NCI-H1436 (cell line): Measurements from ENCODE around the gene PARVA.

ENCODE experiments used
- DNase-seq: peaks from one replicate; lab custom pipeline; 2025; lab: John Stamatoyannopoulos, UW

Gene PARVA

GRCh38 chr11:12459865-12460444 is 82.6 kb downstream of the PARVA start:
- no peak for DNase-seq

- DNase-seq, result no peak
Measured at GRCh38 chr11:12460466-12460865, 83.1 kb downstream of the PARVA start.

- no peak for DNase-seq
Measured at GRCh38 chr11:12461516-12461915, 84.1 kb downstream of the PARVA start.

- DNase-seq, result no peak
Measured at GRCh38 chr11:12464303-12464702, 86.9 kb downstream of the PARVA start.

GRCh38 chr11:12465332-12465731 is 88.0 kb downstream of the PARVA start:
- DNase-seq, result no peak

- DNase-seq, result no peak
Measured at GRCh38 chr11:12467610-12468009, 90.2 kb downstream of the PARVA start.

- no peak for DNase-seq
Measured at GRCh38 chr11:12469451-12469850, 92.1 kb downstream of the PARVA start.

- no peak for DNase-seq
Measured at GRCh38 chr11:12470236-12470635, 92.9 kb downstream of the PARVA start.

- no peak for DNase-seq
Measured at GRCh38 chr11:12472401-12473005, 95.1 kb downstream of the PARVA start.

- no peak for DNase-seq
Measured at GRCh38 chr11:12473381-12473780, 96.0 kb downstream of the PARVA start.

GRCh38 chr11:12474871-12475270 is 97.5 kb downstream of the PARVA start:
- no peak for DNase-seq

- DNase-seq, result no peak
Measured at GRCh38 chr11:12478743-12479142, 101.4 kb downstream of the PARVA start.

- DNase-seq, result no peak
Measured at GRCh38 chr11:12480401-12480800, 103.0 kb downstream of the PARVA start.

- no peak for DNase-seq
Measured at GRCh38 chr11:12482839-12483238, 105.5 kb downstream of the PARVA start.

- DNase-seq, result no peak
Measured at GRCh38 chr11:12483604-12484003, 106.2 kb downstream of the PARVA start.

- no peak for DNase-seq
Measured at GRCh38 chr11:12485328-12485727, 108.0 kb downstream of the PARVA start.

- no peak for DNase-seq
Measured at GRCh38 chr11:12489246-12489772, 111.9 kb downstream of the PARVA start.

- DNase-seq, result no peak
Measured at GRCh38 chr11:12494699-12495098, 117.3 kb downstream of the PARVA start.

- DNase-seq, result no peak
Measured at GRCh38 chr11:12496181-12497025, 119.0 kb downstream of the PARVA start.

- DNase-seq, result no peak
Measured at GRCh38 chr11:12497431-12497830, 120.1 kb downstream of the PARVA start.

GRCh38 chr11:12499071-12499470 is 121.7 kb downstream of the PARVA start:
- DNase-seq, result no peak

- no peak for DNase-seq
Measured at GRCh38 chr11:12502046-12502445, 124.7 kb downstream of the PARVA start.

- no peak for DNase-seq
Measured at GRCh38 chr11:12503039-12503484, 125.7 kb downstream of the PARVA start.
